HEK293T (cell line): Measurements from ENCODE around the gene EOGT.

ENCODE experiments used
- CTCF ChIA-PET: fragments of 350-600 bp; formaldehyde crosslinking; extraction: SDS; loops from one replicate; lab custom pipeline; 2021; ENCODE audit warnings: antibody characterized with exemption, inconsistent platforms; lab: Yijun Ruan, JAX
- POLR2A ChIA-PET: fragments of 350-600 bp; formaldehyde crosslinking; extraction: SDS; loops from one replicate; lab custom pipeline; 2020; ENCODE audit warnings: antibody characterized with exemption, inconsistent platforms; lab: Yijun Ruan, JAX
- DNase-seq: peaks from one replicate; pipeline ENCODE4 v3.0.0; 2012; ENCODE audit warnings: mixed read lengths; ENCODE audit errors: extremely low spot score
- ARNT ChIP-seq: fragments of 450-650 bp; IDR thresholded peaks from 2 replicates; pipeline ENCODE4 v1.6.1; 2017; ENCODE audit warnings: mild to moderate bottlenecking
- BHLHE40 ChIP-seq: fragments of 450-650 bp; IDR thresholded peaks from 2 replicates; pipeline ENCODE4 v1.6.1; 2016; ENCODE audit warnings: mild to moderate bottlenecking, moderate library complexity, borderline replicate concordance
- CTBP1 ChIP-seq: fragments of 450-650 bp; IDR thresholded peaks from 2 replicates; pipeline ENCODE4 v1.6.1; 2016; ENCODE audit warnings: borderline replicate concordance
- ELF4 ChIP-seq: fragments of 450-650 bp; IDR thresholded peaks from 2 replicates; pipeline ENCODE4 v1.6.1; 2017; ENCODE audit warnings: antibody characterized with exemption
- FOXA1 ChIP-seq: fragments of 450-650 bp; IDR thresholded peaks from 2 replicates; pipeline ENCODE4 v1.6.1; 2016; ENCODE audit warnings: mild to moderate bottlenecking
- FOXK2 ChIP-seq: fragments of 450-650 bp; IDR thresholded peaks from 2 replicates; pipeline ENCODE4 v1.6.1; 2016; ENCODE audit warnings: mild to moderate bottlenecking
- FOXM1 ChIP-seq: fragments of 450-650 bp; IDR thresholded peaks from 2 replicates; pipeline ENCODE4 v1.6.1; 2017; ENCODE audit warnings: mild to moderate bottlenecking, borderline replicate concordance
- HDGF ChIP-seq: fragments of 450-650 bp; IDR thresholded peaks from 2 replicates; pipeline ENCODE4 v1.6.1; 2017; ENCODE audit warnings: antibody characterized with exemption, borderline replicate concordance
- L3MBTL2 ChIP-seq: fragments of 450-650 bp; conservative IDR thresholded peaks from 2 replicates; pipeline ENCODE4 v1.6.1; 2016; ENCODE audit warnings: mild to moderate bottlenecking
- LEF1 ChIP-seq: fragments of 450-650 bp; IDR thresholded peaks from 2 replicates; pipeline ENCODE4 v1.6.1; 2017; ENCODE audit warnings: mild to moderate bottlenecking, borderline replicate concordance
- NFRKB ChIP-seq: fragments of 450-650 bp; IDR thresholded peaks from 2 replicates; pipeline ENCODE4 v1.6.1; 2016; ENCODE audit warnings: mild to moderate bottlenecking, moderate library complexity
- SP1 ChIP-seq: fragments of 450-650 bp; IDR thresholded peaks from 2 replicates; pipeline ENCODE4 v1.6.1; 2017
- SUZ12 ChIP-seq: fragments of 450-650 bp; IDR thresholded peaks from 2 replicates; pipeline ENCODE4 v1.6.1; 2016; ENCODE audit warnings: mild to moderate bottlenecking
- TARDBP ChIP-seq: fragments of 450-650 bp; IDR thresholded peaks from 2 replicates; pipeline ENCODE4 v1.6.1; 2016
- ZNF384 ChIP-seq: fragments of 450-650 bp; IDR thresholded peaks from 2 replicates; pipeline ENCODE4 v1.6.1; 2016
- TF ChIP-seq, protein P1 (sequence below): fragments of 450-650 bp; IDR thresholded peaks from 2 replicates; pipeline ENCODE4 v1.6.1; 2016

EOGT gene

DNA sequence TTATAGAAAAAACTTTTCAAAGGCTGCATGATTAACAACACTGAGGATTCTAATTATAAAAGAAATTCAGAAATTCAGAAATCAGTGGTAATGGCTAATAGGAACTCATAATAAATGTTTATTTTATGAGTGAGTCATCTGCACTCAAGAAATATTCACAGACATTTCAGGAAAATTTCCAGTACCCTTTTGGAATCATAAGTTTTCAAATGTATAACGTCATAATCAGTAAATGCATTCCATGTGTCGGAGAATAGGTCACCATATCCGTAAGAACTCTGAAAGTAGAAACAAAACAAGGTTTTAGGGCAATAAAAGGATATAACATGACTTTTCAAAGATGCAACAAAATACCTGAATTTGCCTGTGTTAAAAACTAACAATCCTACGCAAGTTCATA lies 24.7 kb downstream of the EOGT start:
- ChIA-PET CTCF (no interaction called here), POLR2A (no interaction called here)
- no peak for TF ChIP-seq FOXM1
- no peak for TF ChIP-seq ELF4
- no peak for TF ChIP-seq HDGF
- TF ChIP-seq FOXA1 = no peak
- no peak for TF ChIP-seq TARDBP
- no peak for TF ChIP-seq LEF1
- no peak for TF ChIP-seq L3MBTL2
- TF ChIP-seq NFRKB = no peak
- DNase-seq = no peak

DNA sequence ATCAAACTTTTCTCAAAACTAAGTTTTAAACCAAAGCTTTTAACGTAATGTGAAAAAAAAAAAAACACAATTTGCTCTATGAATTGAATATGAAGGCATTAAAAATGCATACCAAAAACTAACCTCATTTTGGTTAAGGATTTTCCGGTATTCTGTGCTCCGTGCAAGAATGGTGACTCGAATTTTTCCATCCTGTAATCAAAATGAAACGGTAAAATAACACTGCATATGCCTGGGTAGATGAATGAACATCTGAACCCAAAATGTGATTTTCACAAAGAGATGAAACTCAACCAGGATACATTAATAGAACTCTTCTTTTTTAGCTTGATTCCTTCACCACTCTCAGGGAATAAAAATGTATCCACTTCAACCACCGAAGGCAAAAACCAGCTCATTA lies 26.2 kb downstream of the EOGT start:
- CTCF ChIA-PET = interaction anchor here (0.6 kb wide), 1 partner anchor 11 kb away, joined by 4 read pairs; no protein-coding TSS in a partner anchor
- DNase-seq = no peak
- no peak for TF ChIP-seq ELF4
- TF ChIP-seq SUZ12 = no peak
- no peak for TF ChIP-seq HDGF
- TF ChIP-seq LEF1 = no peak
- no peak for TF ChIP-seq L3MBTL2
- no peak for TF ChIP-seq NFRKB
- TF ChIP-seq FOXM1 = no peak
- TF ChIP-seq BHLHE40 = no peak
- no peak for TF ChIP-seq ZNF384
- TF ChIP-seq FOXK2 = no peak
- no peak for TF ChIP-seq FOXA1
- no peak for TF ChIP-seq SP1
- no peak for TF ChIP-seq ARNT
- TF ChIP-seq CTBP1 = no peak
- TF ChIP-seq, protein P1, sequence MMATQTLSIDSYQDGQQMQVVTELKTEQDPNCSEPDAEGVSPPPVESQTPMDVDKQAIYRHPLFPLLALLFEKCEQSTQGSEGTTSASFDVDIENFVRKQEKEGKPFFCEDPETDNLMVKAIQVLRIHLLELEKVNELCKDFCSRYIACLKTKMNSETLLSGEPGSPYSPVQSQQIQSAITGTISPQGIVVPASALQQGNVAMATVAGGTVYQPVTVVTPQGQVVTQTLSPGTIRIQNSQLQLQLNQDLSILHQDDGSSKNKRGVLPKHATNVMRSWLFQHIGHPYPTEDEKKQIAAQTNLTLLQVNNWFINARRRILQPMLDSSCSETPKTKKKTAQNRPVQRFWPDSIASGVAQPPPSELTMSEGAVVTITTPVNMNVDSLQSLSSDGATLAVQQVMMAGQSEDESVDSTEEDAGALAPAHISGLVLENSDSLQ = no peak
- TF ChIP-seq TARDBP = no peak
- POLR2A ChIA-PET = no interaction called here

DNA sequence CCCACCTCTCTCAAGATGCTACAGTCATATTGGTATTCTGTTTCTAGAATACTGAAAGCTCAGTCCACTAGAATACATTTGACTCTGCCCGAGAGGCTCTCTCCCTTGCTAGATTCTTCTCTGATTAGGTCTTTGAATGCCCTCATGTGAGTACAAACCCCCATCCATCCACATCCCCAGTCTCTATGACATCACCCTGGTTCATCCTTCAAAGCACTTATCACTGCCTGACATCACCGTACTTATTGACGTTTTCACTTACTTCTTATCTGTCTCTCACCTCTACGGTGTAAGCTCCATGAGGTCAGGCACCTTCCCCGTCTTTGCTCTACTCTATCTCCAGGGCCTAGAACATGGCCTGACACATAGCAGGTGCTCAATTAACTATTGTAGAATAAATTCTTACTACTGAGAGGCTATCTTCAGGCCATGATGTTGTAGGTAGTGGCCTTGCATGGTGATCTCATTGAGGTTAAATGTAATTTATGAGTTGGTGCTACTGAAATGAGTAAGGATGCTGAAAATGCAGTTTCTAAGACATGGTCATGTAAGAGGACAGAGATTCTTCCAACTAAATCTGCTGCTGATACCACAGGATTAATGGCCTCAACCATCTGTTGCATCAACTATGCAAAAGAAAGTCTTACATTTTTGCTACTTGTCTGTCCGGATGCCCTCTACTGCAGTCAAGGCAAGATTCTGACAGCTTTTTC lies 26.8 kb downstream of the EOGT start:
- DNase-seq = no peak
- POLR2A ChIA-PET = no interaction called here
- CTCF ChIA-PET = interaction anchor here (0.6 kb wide), 1 partner anchor 806 kb away, joined by 3 read pairs; no protein-coding TSS in a partner anchor
- TF ChIP-seq, protein P1 = no peak
- no peak for TF ChIP-seq ZNF384
- TF ChIP-seq SUZ12 = no peak
- no peak for TF ChIP-seq FOXA1
- no peak for TF ChIP-seq FOXM1
- no peak for TF ChIP-seq ELF4
- TF ChIP-seq ARNT = no peak
- no peak for TF ChIP-seq FOXK2
- TF ChIP-seq HDGF = no peak
- TF ChIP-seq NFRKB = no peak
- TF ChIP-seq TARDBP = no peak
- TF ChIP-seq LEF1 = no peak

DNA sequence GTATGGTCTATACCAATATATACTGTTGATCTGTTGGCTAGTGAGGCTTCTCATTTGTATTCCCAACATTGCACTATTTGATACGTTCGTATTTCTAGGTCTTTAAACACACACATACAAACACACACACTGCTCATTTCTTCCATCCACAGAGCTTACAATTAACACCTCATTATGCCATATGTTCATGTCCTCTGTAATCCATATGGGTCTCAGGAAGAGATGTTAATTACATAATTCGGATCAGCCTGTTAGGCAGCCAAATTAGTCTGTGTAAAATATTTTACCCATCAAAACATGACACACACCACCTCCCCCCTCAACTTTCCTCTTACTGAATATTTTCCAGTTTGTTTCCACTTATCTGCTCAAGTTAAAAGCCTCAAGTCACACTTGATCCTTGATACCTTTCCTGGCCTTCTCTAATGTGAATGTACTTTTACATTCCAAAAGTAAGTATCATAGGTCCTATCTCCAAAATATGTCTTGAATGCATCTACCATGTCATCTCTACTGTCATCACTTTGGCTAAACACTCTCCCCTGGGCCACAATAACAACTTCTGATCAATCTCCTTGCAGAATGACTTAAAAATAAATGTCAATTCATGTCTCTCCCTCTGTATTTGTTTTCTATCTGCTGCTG lies 28.2 kb downstream of the EOGT start:
- TF ChIP-seq FOXA1 = no peak
- no peak for TF ChIP-seq LEF1
- no peak for TF ChIP-seq FOXM1
- TF ChIP-seq, protein P1 = no peak
- no peak for TF ChIP-seq FOXK2
- TF ChIP-seq ELF4 = no peak
- TF ChIP-seq NFRKB = no peak
- TF ChIP-seq TARDBP = no peak
- no peak for TF ChIP-seq BHLHE40
- TF ChIP-seq ARNT = no peak
- TF ChIP-seq SP1 = no peak
- TF ChIP-seq CTBP1 = no peak
- TF ChIP-seq SUZ12 = no peak
- no peak for TF ChIP-seq L3MBTL2
- TF ChIP-seq HDGF = no peak
- no peak for TF ChIP-seq ZNF384
- DNase-seq = no peak
- ChIA-PET POLR2A (no interaction called here), CTCF (no interaction called here)

DNA sequence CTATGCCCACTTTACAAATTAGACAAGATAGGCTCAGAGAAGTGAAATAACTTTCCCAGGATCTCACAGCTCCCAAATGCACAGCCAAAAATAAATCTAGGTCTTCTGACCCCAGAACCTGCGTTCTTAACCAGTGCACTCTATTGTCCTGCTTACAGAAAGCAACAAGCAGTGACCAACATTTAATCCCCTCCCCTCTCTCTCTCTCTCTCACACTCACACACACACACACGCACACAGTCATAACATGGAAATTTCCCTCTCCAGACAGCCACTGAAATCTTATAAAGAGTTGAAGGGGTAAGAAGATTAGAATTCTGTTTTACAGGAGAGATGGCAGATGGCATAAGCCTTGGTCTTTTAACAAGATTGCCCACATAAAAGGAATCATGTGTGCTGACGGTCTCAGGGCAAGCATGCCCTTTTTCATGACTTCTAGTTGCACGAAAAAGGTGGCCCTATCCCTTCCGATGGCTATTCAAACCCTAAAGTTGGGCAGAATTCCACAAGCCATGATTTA lies 29.4 kb downstream of the EOGT start:
- no peak for TF ChIP-seq FOXK2
- TF ChIP-seq FOXM1 = no peak
- TF ChIP-seq SP1 = no peak
- no peak for TF ChIP-seq ARNT
- TF ChIP-seq BHLHE40 = no peak
- TF ChIP-seq, protein P1 = no peak
- no peak for TF ChIP-seq LEF1
- no peak for TF ChIP-seq ELF4
- no peak for TF ChIP-seq SUZ12
- ChIA-PET POLR2A (no interaction called here), CTCF (interaction anchor here (0.7 kb wide), 1 partner anchor 681 kb away, joined by 3 read pairs; no protein-coding TSS in a partner anchor)

More for the DNA sequence above, 29.4 kb downstream of the EOGT start:
- no peak for DNase-seq
